Stimulated activated CD4-positive, alpha-beta T cell treated with anti-CD3 and anti-CD28 coated beads, TNF-alpha, amount 100 ng/mL, for 24 hours (primary cell): ENCODE measurements around the gene DSG2.
A peak's percentile ranks its signal among the peaks of the same experiment; 100 is the strongest.
"Not testable (repeated sequence)": the region's sequence is repeated elsewhere in the genome, so short reads cannot be mapped to it uniquely, and the experiment has no call there.

Source experiments
- DNase-seq, 3 experiments: peaks; one replicate each; pipeline ENCODE4 v3.0.0-alpha.2; 2020; ENCODE audit warnings: low read depth in 3 of 3

Gene DSG2

DNA sequence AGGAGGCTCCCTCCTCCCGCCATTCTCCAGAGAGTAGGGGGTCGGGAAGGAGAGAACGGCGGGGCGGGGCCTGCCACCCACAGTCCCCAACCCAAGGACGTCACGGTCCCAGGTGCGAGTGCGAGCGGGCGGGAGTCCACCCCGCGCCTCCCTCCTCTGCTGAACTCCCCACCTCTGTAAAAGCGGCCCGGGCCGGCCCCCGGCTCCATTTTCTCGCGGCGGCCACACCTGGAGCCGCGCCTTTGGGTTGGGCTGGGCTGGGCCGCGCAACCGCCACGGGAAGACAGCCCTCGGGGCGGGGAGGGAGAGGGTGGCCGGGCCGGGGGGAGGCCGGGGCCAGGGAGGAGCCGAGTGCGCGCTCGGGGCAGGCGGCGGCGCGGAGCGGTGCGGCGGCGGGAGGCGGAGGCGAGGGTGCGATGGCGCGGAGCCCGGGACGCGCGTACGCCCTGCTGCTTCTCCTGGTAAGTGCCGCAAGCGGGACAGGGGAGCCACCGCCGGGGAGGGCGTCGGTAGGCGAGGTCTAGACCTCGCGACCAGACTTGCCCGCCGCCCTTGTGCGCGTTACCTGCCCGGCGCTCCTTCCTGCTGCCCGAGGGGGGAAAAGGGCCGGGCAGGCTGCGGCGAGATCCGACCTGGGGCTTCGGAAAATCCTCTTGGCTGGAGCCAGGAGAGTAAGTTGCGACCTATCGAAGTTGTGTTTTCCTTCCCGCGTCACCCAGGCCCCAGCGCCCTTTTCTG lies at the start of gene DSG2:
DSG2 (plus strand) TSS at position 342 of the 738 bp plus-strand sequence; CDS start at position 417, 75 bp downstream.
- peak in 2 of 3 experiments; percentile 1 to 22 for DNase-seq

DNA sequence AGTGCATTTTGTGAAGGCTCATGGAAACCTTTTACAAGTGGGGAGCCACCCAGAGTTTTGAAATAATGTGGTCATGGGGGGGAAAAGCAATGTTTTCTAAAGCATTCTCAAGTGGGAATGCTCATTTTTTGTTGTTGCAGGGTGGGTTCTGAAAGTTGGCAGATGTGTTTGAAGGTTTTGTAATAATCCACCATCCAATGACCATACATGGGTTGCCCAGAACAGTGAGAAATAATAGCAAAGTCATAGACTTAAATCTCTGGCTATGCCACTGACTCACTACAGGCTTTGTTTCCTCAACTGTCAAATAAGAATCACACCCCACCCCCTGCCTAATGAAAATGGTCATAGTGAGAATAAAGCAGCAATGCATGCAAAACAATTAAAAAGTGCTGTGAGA lies 47.6 kb upstream of the DSG2 start:
- DNase-seq = no peak

DNA sequence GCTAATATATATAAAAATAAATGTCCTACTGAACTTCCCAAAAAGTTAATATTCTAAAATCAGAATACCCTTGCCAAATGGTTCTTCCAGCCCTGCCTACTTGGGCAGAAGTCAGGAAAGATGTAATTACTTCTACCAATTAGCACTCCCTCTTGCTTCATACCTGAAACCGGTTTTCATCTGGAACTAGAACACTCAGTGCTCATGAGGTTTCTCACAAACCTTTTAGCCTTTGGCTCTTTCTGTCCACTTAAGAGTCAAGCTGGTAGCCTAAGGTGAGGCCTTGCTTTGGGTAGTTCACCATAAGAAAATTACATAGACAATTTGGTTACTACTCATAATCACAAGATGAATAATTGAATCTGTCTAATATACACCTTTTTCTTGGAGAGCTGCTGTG lies 46.4 kb upstream of the DSG2 start:
- DNase-seq = no peak

DNA sequence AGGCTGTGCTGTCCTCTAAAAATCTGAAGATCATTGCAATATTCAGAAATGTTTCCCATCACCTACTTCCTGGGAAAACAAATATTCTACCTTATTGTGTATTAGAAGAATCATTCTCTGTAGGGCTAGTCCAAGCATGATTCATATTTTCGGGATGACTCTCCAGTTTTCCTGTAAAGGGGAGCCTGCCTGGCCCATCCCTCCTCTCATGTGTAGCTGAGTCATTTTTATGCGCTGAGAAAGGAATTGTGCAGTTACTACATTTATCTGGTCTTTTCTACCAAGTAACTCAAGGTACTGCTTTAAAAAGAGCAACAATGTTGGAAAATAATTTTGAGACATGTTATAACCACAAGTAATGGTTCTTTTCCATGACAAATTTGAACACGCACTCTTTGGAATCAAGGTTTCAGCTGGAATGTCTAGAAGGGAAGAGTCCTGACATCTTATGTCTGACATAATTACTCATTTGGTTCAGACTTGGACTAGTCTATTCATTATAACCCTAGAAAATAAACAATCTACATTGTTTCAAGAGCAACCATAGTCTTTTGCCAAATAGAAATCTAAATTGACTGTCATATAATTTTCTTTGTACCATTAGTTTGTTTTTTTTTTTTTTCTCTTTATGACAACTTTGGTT lies 43.8 kb upstream of the DSG2 start:
- DNase-seq = no peak

GRCh38 chr18:31469629-31470028 lies 28.3 kb upstream of the DSG2 start:
- no peak for DNase-seq

DNA sequence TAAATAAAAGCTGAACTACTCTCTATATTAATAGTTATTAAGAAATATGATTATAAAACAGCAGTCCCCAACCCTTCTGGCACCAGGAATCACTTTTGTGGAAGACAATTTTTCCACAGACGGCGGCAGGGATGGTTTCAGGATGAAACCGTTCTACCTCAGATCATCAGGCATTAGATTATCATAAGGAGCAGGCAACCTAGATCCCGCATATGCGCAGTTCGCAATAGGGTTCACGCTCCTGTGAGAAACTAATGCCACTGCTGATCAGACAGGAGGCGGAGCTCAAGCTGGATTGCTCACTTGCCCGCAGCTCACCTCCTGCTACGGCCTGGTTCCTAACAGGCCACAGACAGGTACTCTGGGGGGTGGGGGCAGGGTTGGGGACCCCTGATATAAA lies 19.3 kb upstream of the DSG2 start:
- no peak for DNase-seq

GRCh38 chr18:31482051-31482450 lies 15.9 kb upstream of the DSG2 start:
- DNase-seq = no peak

GRCh38 chr18:31483396-31483795 lies 14.6 kb upstream of the DSG2 start:
- no peak for DNase-seq

GRCh38 chr18:31484461-31484860 lies 13.5 kb upstream of the DSG2 start:
- no peak for DNase-seq

GRCh38 chr18:31486165-31486564 lies 11.8 kb upstream of the DSG2 start:
- DNase-seq = no peak

- no peak for DNase-seq
Measured at GRCh38 chr18:31487246-31488015, 10.5 kb upstream of the DSG2 start.

DNA sequence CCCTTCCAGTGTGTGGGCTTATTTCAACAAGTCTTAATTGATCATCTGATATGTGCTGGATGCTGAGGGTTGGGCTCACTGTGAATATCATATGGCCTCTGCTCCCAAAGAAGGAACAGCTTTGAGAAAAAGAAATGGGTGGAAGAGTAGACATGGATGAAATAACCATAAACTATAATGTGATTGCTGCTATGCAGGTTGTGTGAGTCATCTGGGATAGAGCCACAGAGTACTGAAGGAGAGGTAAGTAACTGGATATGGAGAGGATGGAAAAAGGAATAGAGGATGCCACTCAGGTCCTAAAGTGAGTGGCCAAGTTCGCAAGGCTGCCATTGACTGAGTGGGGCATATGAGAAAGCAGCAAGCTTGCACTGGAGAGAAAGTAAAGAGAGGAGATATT lies 8.7 kb upstream of the DSG2 start:
- no peak for DNase-seq

DNA sequence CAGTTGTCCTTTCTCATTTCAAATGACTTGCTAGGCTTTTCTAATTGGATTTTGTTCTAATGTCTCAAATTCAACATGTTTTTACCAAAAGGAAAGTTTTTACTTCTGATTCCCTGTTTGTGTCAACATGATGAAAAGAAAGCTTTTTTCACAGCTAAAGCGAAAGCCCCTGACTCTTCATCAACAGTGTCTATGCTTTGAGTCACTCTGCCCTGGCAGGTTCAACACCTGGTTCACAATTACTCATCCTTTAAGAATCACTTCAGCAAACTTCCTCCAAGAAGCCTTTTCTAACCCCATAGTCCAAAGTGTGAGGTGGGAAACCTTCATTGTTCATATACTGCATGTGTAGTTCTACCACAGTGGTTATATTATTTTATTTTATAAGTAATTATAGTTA lies 7.6 kb upstream of the DSG2 start:
- DNase-seq = no peak

- no peak for DNase-seq
Measured at GRCh38 chr18:31490833-31491232, 7.1 kb upstream of the DSG2 start.

DNA sequence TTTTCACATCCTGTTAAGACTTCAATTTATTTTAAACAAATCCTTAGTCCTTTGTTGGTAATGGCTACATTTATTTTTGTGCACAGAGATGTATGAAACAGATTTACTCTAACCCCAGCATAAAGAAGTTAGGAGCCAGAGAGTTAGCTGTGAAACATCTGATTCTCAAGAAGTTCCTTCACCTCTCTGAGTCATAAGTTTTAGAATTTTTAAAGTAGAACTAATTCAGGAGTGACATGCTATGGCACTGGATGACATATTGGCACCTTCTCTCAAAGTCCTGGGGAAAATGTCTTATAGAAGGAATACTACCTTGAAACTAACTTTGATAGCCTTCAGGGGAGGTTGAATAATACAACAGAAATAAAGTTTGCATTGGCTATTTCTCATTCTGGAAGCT lies 6.4 kb upstream of the DSG2 start:
- no peak for DNase-seq

DNA sequence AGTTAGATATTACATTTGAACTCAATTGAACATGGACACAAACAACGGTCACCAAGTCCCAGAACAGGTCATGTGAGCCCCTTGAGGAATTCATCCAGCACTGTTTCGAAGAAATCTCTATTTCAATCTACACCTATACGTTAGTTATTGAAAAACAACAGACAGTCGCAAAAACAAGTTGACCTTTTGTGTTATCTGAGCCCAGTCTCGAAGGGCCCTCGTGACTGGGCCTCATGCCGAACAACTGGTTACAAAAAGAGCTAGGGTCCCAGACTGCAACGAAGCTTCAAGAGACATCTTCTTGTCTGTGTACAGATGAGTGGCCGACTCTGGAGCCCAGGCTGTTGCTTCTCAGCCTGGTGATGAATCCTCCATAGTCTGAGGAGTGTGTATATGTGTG lies 5.3 kb upstream of the DSG2 start:
- DNase-seq = no peak

GRCh38 chr18:31493171-31493570 lies 4.8 kb upstream of the DSG2 start:
- no peak for DNase-seq

- DNase-seq = no peak
Measured at GRCh38 chr18:31493941-31494340, 4.0 kb upstream of the DSG2 start.

GRCh38 chr18:31494705-31495244 lies 3.2 kb upstream of the DSG2 start:
- not testable (repeated sequence) for DNase-seq

- DNase-seq = no peak
Measured at GRCh38 chr18:31497404-31497835, 557 bp upstream of the DSG2 start.

DNA sequence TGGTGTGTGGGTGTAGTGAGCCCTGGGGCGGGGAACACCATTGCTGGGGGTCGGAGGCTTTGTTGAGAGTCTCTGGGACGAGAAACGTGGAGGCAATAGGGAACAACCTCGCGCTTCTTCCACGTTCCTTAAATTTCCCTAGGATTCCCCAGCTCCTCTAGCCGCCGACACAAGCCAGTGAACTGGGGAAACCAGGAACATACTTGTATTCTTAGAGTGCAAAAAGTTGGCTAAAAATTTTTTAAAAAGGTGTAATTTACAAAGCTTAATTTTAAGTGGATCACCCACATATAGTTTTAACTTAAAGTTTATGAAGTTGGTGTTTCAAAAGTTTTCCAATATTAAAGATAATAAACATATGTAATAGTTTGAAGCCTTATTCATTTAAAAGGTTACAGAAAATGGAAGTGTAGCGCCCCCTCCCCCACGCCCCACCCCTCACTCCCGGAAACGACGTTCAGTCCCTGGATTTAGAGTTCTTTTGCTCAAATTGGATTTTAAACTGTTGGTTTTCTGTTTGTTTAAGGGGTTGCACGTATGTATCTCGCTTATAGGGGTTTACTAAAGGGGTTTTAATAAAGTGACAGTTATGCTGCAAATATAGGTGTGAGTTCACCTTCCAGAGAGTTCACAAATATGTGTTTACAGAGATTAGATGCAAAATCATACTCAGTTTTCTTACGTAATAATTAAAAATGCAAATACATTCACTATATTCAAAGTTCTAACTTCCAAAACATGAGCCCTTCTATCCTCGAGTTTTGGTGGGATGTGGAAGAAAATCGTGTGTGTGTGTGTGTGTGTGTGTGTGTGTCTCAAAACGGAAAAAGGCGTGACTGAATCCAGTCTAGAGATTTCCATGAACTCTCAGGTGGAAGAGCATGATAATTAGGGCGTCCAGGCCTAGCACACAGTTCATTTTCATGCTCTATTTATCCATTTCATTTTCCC lies 872 bp downstream of the DSG2 start:
- no peak for DNase-seq
